WTC11 (cell line): Measurements from ENCODE around the gene CCDC87. TPM values are rescaled to one million over a fixed set of nuclear protein-coding genes. Genes with fewer than 3 reads are reported as not detected.

Experiments used
- ATAC-seq: fragments of 200-7000 bp; cut with Tn5 transposase; 2 replicates; pipeline ENCODE4 v1.10.0; 2021; ENCODE audit warnings: mild to moderate bottlenecking, moderate library complexity
- CTCF ChIA-PET: fragments of 300-600 bp; sonication (Branson Sonifier 250); formaldehyde crosslinking; loops from one replicate; lab custom pipeline; 2021; ENCODE audit warnings: antibody characterized with exemption; lab: Charles Lee
- POLR2A ChIA-PET: fragments of 350-600 bp; sonication (Branson Sonifier 250); formaldehyde crosslinking; loops from one replicate; lab custom pipeline; 2021; ENCODE audit warnings: antibody characterized with exemption; lab: Charles Lee
- DNase-seq: peaks from one replicate; pipeline ENCODE4 v3.0.0; 2021; ENCODE audit warnings: low spot score
- H3K27ac Mint-ChIP-seq: 2 replicates; pipeline ENCODE4 v1.8.0; 2021; ENCODE audit warnings: mixed read lengths
- H3K27me3 Mint-ChIP-seq: 2 replicates; pipeline ENCODE4 v1.8.0; 2021; ENCODE audit warnings: low read depth, mild to moderate bottlenecking, moderate library complexity, mixed read lengths
- H3K36me3 Mint-ChIP-seq: 2 replicates; pipeline ENCODE4 v1.8.0; 2021; ENCODE audit warnings: mixed read lengths
- H3K4me1 Mint-ChIP-seq: 2 replicates; pipeline ENCODE4 v1.8.0; 2022; ENCODE audit warnings: mixed read lengths
- H3K4me3 Mint-ChIP-seq: 2 replicates; pipeline ENCODE4 v1.8.0; 2021; ENCODE audit warnings: mild to moderate bottlenecking, moderate library complexity, mixed read lengths
- H3K9me3 Mint-ChIP-seq: 2 replicates; pipeline ENCODE4 v1.8.0; 2021; ENCODE audit warnings: mixed read lengths
- ESRRA ChIP-seq: sonication (generic); formaldehyde crosslinking; IDR thresholded peaks from 2 replicates; pipeline ENCODE4 v1.8.1; 2022; ENCODE audit warnings: mild to moderate bottlenecking, missing genetic modification reagents, borderline replicate concordance
- FOXJ3 ChIP-seq: sonication (generic); formaldehyde crosslinking; IDR thresholded peaks from 2 replicates; pipeline ENCODE4 v1.9.0; 2021; ENCODE audit warnings: missing genetic modification reagents, mild to moderate bottlenecking, borderline replicate concordance
- KAT7 ChIP-seq: sonication (generic); formaldehyde crosslinking; IDR thresholded peaks from 2 replicates; pipeline ENCODE4 v1.8.1; 2023; ENCODE audit warnings: missing genetic modification reagents, mild to moderate bottlenecking, borderline replicate concordance
- MXD4 ChIP-seq: fragments of 250-450 bp; sonication (Bioruptor Pico); IDR thresholded peaks from 2 replicates; pipeline ENCODE4 v1.8.0; 2021; ENCODE audit warnings: mild to moderate bottlenecking, moderate library complexity, borderline replicate concordance
- NFE2L1 ChIP-seq: sonication (generic); formaldehyde crosslinking; IDR thresholded peaks from 2 replicates; pipeline ENCODE4 v1.8.1; 2023; ENCODE audit warnings: missing genetic modification reagents
- RELA ChIP-seq: sonication (generic); formaldehyde crosslinking; IDR thresholded peaks from 2 replicates; pipeline ENCODE4 v1.8.1; 2022; ENCODE audit warnings: missing genetic modification reagents, mild to moderate bottlenecking, borderline replicate concordance
- TEAD1 ChIP-seq: sonication (generic); formaldehyde crosslinking; IDR thresholded peaks from 2 replicates; pipeline ENCODE4 v1.8.0; 2022; ENCODE audit warnings: mild to moderate bottlenecking, missing genetic modification reagents
- ZNF121 ChIP-seq: sonication (generic); formaldehyde crosslinking; IDR thresholded peaks from 2 replicates; pipeline ENCODE4 v1.8.0; 2023; ENCODE audit warnings: missing genetic modification reagents
- total RNA-seq: library from RNA; stranded (reverse); gene quantifications from 3 replicates; pipeline ENCODE4 v1.2.3, GENCODE V29; 2021
- TF ChIP-seq, protein P1 (sequence below): fragments of 250-450 bp; sonication (Bioruptor Pico); IDR thresholded peaks from 2 replicates; pipeline ENCODE4 v1.9.0; 2021; ENCODE audit warnings: mild to moderate bottlenecking, borderline replicate concordance
- TF ChIP-seq, protein P2 (sequence below): sonication (generic); formaldehyde crosslinking; conservative IDR thresholded peaks from 2 replicates; pipeline ENCODE4 v1.8.1; 2022; ENCODE audit warnings: mild to moderate bottlenecking, missing genetic modification reagents
- TF ChIP-seq, protein P3 (sequence below): sonication (generic); formaldehyde crosslinking; IDR thresholded peaks from 2 replicates; pipeline ENCODE4 v1.8.1; 2023; ENCODE audit warnings: mild to moderate bottlenecking, missing genetic modification reagents
- TF ChIP-seq, protein P4 (sequence below): fragments of 200-600 bp; IDR thresholded peaks from 2 replicates; pipeline ENCODE4 v1.8.0; 2022; ENCODE audit warnings: antibody characterized with exemption
- TF ChIP-seq, protein P5 (sequence below): sonication (generic); formaldehyde crosslinking; conservative IDR thresholded peaks from 2 replicates; pipeline ENCODE4 v1.8.1; 2023; ENCODE audit warnings: mild to moderate bottlenecking, low read depth, missing genetic modification reagents, moderate library complexity
- TF ChIP-seq, protein P6 (sequence below): sonication (generic); formaldehyde crosslinking; IDR thresholded peaks from 2 replicates; pipeline ENCODE4 v1.8.1; 2023; ENCODE audit warnings: mild to moderate bottlenecking, missing genetic modification reagents, moderate library complexity
- TF ChIP-seq, protein P7 (sequence below): sonication (generic); formaldehyde crosslinking; IDR thresholded peaks from 2 replicates; pipeline ENCODE4 v1.8.0; 2023; ENCODE audit warnings: missing genetic modification reagents
- TF ChIP-seq, protein P8 (sequence below): sonication (generic); formaldehyde crosslinking; IDR thresholded peaks from 2 replicates; pipeline ENCODE4 v1.8.0; 2022; ENCODE audit warnings: mild to moderate bottlenecking, missing genetic modification reagents
- TF ChIP-seq, protein P9 (sequence below): sonication (generic); formaldehyde crosslinking; IDR thresholded peaks from 2 replicates; pipeline ENCODE4 v1.8.1; 2023; ENCODE audit warnings: mild to moderate bottlenecking, moderate library complexity, missing genetic modification reagents
- TF ChIP-seq, protein P10 (sequence below): fragments of 250-450 bp; sonication (Bioruptor Pico); IDR thresholded peaks from 2 replicates; pipeline ENCODE4 v1.9.0; 2021; ENCODE audit warnings: mild to moderate bottlenecking

CCDC87 gene
- total RNA-seq, 1 experiment from 2014 or later, result 0.85 TPM

DNA sequence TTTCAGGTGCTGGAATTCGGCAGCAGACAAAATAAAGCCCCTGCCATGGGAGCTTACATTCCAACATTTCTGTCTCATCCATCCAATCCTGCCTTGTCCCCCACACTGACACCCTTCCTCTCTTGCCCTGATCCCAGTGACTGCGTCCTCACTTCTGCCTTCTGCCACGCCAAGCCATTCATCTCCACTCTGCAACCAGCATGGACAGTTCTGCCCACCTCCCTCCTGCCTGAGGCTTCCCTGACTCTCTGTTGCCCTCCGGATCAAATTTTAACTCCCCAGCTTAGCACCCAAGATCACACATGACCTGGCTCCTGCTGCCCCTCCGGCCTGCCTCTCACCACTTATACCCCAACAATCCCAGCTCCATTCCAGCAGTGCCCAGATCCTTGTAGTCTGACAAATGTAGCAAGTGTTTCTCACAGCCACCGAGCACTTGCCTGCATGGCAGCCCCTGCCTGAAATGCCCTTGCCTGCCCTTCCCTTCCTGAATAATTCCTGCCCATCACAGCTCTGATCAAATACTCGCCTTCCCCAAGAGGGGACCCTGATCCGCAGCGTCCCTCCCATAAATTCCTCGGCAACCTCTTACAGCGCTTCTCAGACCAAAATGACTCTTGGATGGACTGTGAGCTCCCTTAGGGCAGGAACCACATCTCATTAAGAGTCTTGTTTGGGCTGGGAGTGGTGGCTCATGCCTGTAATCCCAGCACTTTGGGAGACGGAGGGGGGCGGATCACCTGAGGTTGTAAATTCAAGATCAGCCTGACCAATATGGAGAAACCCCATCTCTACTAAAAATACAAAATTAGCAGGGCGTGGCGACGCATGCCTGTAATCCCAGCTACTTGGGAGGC is 43.9 kb downstream of the CCDC87 start:
- no peak for DNase-seq
- Mint-ChIP-seq H3K36me3 (no peaks in the 10 kb centered on the region; the same call in 1 of the 2 replicates), H3K27ac (peak overlapping the region; percentile 49), H3K9me3 (no peaks in the 10 kb centered on the region), H3K4me1 (peaks cover 34% of the 10 kb centered on the region), H3K27me3 (no peaks in the 10 kb centered on the region)
- ATAC-seq, result no peak
- no peak for TF ChIP-seq NFE2L1 (CRISPR knock-in tag)
- TF ChIP-seq ZNF121, result no peak
- TF ChIP-seq, protein P1, sequence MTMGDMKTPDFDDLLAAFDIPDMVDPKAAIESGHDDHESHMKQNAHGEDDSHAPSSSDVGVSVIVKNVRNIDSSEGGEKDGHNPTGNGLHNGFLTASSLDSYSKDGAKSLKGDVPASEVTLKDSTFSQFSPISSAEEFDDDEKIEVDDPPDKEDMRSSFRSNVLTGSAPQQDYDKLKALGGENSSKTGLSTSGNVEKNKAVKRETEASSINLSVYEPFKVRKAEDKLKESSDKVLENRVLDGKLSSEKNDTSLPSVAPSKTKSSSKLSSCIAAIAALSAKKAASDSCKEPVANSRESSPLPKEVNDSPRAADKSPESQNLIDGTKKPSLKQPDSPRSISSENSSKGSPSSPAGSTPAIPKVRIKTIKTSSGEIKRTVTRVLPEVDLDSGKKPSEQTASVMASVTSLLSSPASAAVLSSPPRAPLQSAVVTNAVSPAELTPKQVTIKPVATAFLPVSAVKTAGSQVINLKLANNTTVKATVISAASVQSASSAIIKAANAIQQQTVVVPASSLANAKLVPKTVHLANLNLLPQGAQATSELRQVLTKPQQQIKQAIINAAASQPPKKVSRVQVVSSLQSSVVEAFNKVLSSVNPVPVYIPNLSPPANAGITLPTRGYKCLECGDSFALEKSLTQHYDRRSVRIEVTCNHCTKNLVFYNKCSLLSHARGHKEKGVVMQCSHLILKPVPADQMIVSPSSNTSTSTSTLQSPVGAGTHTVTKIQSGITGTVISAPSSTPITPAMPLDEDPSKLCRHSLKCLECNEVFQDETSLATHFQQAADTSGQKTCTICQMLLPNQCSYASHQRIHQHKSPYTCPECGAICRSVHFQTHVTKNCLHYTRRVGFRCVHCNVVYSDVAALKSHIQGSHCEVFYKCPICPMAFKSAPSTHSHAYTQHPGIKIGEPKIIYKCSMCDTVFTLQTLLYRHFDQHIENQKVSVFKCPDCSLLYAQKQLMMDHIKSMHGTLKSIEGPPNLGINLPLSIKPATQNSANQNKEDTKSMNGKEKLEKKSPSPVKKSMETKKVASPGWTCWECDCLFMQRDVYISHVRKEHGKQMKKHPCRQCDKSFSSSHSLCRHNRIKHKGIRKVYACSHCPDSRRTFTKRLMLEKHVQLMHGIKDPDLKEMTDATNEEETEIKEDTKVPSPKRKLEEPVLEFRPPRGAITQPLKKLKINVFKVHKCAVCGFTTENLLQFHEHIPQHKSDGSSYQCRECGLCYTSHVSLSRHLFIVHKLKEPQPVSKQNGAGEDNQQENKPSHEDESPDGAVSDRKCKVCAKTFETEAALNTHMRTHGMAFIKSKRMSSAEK (CRISPR knock-in tag), result no peak
- TF ChIP-seq TEAD1, result no peak
- TF ChIP-seq FOXJ3, result no peak
- TF ChIP-seq, protein P2, sequence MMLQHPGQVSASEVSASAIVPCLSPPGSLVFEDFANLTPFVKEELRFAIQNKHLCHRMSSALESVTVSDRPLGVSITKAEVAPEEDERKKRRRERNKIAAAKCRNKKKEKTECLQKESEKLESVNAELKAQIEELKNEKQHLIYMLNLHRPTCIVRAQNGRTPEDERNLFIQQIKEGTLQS (CRISPR knock-in tag), result no peak
- no peak for TF ChIP-seq KAT7
- TF ChIP-seq, protein P3, sequence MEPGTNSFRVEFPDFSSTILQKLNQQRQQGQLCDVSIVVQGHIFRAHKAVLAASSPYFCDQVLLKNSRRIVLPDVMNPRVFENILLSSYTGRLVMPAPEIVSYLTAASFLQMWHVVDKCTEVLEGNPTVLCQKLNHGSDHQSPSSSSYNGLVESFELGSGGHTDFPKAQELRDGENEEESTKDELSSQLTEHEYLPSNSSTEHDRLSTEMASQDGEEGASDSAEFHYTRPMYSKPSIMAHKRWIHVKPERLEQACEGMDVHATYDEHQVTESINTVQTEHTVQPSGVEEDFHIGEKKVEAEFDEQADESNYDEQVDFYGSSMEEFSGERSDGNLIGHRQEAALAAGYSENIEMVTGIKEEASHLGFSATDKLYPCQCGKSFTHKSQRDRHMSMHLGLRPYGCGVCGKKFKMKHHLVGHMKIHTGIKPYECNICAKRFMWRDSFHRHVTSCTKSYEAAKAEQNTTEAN (CRISPR knock-in tag), result no peak
- TF ChIP-seq ESRRA (CRISPR knock-in tag), result no peak
- no peak for TF ChIP-seq MXD4
- TF ChIP-seq RELA, result no peak
- TF ChIP-seq, protein P4, sequence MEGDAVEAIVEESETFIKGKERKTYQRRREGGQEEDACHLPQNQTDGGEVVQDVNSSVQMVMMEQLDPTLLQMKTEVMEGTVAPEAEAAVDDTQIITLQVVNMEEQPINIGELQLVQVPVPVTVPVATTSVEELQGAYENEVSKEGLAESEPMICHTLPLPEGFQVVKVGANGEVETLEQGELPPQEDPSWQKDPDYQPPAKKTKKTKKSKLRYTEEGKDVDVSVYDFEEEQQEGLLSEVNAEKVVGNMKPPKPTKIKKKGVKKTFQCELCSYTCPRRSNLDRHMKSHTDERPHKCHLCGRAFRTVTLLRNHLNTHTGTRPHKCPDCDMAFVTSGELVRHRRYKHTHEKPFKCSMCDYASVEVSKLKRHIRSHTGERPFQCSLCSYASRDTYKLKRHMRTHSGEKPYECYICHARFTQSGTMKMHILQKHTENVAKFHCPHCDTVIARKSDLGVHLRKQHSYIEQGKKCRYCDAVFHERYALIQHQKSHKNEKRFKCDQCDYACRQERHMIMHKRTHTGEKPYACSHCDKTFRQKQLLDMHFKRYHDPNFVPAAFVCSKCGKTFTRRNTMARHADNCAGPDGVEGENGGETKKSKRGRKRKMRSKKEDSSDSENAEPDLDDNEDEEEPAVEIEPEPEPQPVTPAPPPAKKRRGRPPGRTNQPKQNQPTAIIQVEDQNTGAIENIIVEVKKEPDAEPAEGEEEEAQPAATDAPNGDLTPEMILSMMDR, result no peak
- TF ChIP-seq, protein P5, sequence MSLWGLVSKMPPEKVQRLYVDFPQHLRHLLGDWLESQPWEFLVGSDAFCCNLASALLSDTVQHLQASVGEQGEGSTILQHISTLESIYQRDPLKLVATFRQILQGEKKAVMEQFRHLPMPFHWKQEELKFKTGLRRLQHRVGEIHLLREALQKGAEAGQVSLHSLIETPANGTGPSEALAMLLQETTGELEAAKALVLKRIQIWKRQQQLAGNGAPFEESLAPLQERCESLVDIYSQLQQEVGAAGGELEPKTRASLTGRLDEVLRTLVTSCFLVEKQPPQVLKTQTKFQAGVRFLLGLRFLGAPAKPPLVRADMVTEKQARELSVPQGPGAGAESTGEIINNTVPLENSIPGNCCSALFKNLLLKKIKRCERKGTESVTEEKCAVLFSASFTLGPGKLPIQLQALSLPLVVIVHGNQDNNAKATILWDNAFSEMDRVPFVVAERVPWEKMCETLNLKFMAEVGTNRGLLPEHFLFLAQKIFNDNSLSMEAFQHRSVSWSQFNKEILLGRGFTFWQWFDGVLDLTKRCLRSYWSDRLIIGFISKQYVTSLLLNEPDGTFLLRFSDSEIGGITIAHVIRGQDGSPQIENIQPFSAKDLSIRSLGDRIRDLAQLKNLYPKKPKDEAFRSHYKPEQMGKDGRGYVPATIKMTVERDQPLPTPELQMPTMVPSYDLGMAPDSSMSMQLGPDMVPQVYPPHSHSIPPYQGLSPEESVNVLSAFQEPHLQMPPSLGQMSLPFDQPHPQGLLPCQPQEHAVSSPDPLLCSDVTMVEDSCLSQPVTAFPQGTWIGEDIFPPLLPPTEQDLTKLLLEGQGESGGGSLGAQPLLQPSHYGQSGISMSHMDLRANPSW (CRISPR knock-in tag), result no peak
- TF ChIP-seq, protein P6, sequence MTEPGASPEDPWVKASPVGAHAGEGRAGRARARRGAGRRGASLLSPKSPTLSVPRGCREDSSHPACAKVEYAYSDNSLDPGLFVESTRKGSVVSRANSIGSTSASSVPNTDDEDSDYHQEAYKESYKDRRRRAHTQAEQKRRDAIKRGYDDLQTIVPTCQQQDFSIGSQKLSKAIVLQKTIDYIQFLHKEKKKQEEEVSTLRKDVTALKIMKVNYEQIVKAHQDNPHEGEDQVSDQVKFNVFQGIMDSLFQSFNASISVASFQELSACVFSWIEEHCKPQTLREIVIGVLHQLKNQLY (CRISPR knock-in tag), result no peak
- TF ChIP-seq, protein P7, sequence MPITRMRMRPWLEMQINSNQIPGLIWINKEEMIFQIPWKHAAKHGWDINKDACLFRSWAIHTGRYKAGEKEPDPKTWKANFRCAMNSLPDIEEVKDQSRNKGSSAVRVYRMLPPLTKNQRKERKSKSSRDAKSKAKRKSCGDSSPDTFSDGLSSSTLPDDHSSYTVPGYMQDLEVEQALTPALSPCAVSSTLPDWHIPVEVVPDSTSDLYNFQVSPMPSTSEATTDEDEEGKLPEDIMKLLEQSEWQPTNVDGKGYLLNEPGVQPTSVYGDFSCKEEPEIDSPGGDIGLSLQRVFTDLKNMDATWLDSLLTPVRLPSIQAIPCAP, result no peak
- TF ChIP-seq, protein P8, sequence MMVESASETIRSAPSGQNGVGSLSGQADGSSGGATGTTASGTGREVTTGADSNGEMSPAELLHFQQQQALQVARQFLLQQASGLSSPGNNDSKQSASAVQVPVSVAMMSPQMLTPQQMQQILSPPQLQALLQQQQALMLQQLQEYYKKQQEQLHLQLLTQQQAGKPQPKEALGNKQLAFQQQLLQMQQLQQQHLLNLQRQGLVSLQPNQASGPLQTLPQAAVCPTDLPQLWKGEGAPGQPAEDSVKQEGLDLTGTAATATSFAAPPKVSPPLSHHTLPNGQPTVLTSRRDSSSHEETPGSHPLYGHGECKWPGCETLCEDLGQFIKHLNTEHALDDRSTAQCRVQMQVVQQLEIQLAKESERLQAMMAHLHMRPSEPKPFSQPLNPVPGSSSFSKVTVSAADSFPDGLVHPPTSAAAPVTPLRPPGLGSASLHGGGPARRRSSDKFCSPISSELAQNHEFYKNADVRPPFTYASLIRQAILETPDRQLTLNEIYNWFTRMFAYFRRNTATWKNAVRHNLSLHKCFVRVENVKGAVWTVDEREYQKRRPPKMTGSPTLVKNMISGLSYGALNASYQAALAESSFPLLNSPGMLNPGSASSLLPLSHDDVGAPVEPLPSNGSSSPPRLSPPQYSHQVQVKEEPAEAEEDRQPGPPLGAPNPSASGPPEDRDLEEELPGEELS (CRISPR knock-in tag), result no peak
- TF ChIP-seq, protein P9, sequence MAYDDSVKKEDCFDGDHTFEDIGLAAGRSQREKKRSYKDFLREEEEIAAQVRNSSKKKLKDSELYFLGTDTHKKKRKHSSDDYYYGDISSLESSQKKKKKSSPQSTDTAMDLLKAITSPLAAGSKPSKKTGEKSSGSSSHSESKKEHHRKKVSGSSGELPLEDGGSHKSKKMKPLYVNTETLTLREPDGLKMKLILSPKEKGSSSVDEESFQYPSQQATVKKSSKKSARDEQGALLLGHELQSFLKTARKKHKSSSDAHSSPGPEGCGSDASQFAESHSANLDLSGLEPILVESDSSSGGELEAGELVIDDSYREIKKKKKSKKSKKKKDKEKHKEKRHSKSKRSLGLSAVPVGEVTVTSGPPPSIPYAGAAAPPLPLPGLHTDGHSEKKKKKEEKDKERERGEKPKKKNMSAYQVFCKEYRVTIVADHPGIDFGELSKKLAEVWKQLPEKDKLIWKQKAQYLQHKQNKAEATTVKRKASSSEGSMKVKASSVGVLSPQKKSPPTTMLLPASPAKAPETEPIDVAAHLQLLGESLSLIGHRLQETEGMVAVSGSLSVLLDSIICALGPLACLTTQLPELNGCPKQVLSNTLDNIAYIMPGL, result no peak
- TF ChIP-seq, protein P10, sequence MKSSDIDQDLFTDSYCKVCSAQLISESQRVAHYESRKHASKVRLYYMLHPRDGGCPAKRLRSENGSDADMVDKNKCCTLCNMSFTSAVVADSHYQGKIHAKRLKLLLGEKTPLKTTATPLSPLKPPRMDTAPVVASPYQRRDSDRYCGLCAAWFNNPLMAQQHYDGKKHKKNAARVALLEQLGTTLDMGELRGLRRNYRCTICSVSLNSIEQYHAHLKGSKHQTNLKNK (CRISPR knock-in tag), result no peak
- TF ChIP-seq, all 79 proteins: peak for 0
- H3K4me3 Mint-ChIP-seq, result peak overlapping the region; percentile 20
- ChIA-PET POLR2A (interaction anchor here (0.9 kb wide), 1 partner anchor 129 kb away, joined by 3 read pairs; the partner anchor contains the start of gene RBM4B), CTCF (interaction anchor here (0.7 to 1.0 kb wide), 3 partner anchors 43 to 473 kb away, joined by 3 to 4 read pairs (median 3); partner anchors contain the start of gene CCDC87)
